ENCODE results near the gene SLC4A2.
A peak's percentile ranks its signal among the peaks of the same experiment; 100 is the strongest.

SLC4A2 gene

GRCh38 chr7:151081170-151082101 lies 22.0 kb downstream of the SLC4A2 start:
- DNase-seq, result no peak

GRCh38 chr7:151082141-151083070 lies 23.0 kb downstream of the SLC4A2 start:
- DNase-seq, result no peak

GRCh38 chr7:151083071-151083823 lies 23.9 kb downstream of the SLC4A2 start, which contains the start of gene TMUB1:
TSS of gene TMUB1 (minus strand) at chr7:151083493. CDS start at chr7:151082563, 930 bp downstream.
- DNase-seq, result peak; percentile 91

DNA sequence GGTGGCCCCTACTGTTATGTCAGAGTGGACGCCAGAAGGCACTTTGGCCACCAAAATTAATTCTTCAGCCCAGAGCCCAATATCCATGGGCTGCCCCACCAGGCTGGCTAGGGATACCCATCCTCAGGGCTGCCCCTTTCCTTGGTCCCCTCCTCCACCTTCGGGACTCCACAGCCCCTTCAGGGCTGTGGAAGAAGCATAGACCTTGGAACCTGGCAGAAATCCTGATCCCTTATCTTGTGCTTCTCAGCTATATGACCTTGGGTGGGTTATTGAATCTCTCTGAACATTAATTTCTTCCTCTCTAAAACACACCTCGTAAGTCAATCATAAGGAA lies 24.4 kb downstream of the SLC4A2 start:
- no peak for DNase-seq

DNA sequence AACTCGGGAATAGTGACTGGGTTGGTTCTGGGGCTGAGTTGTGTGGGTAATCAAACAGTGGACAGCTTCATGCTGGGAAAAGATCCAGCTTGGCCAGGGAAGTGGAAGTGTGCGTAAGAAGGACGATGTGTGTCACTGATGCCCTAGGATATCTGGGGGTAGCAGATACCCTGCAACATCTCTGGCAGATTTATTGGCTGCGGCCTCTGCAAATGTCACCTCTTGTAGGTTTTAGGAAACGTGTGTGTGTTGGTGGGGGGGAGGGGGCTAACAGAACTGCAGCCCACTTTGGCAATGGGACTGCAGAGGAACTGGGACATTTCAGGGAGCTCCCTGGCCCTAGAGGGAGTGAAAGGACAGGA lies 25.9 kb downstream of the SLC4A2 start:
- DNase-seq, result no peak

- peak; percentile 69 for DNase-seq
Measured at GRCh38 chr7:151085691-151086620, 26.6 kb downstream of the SLC4A2 start, which contains the start of gene AGAP3. TSS of gene AGAP3 (plus strand) at chr7:151086475. CDS start at chr7:151086742, 267 bp downstream.

GRCh38 chr7:151086802-151087244 lies 27.4 kb downstream of the SLC4A2 start:
- DNase-seq, result peak; percentile 71

GRCh38 chr7:151087245-151088018 lies 28.0 kb downstream of the SLC4A2 start:
- peak; percentile 73 for DNase-seq

DNA sequence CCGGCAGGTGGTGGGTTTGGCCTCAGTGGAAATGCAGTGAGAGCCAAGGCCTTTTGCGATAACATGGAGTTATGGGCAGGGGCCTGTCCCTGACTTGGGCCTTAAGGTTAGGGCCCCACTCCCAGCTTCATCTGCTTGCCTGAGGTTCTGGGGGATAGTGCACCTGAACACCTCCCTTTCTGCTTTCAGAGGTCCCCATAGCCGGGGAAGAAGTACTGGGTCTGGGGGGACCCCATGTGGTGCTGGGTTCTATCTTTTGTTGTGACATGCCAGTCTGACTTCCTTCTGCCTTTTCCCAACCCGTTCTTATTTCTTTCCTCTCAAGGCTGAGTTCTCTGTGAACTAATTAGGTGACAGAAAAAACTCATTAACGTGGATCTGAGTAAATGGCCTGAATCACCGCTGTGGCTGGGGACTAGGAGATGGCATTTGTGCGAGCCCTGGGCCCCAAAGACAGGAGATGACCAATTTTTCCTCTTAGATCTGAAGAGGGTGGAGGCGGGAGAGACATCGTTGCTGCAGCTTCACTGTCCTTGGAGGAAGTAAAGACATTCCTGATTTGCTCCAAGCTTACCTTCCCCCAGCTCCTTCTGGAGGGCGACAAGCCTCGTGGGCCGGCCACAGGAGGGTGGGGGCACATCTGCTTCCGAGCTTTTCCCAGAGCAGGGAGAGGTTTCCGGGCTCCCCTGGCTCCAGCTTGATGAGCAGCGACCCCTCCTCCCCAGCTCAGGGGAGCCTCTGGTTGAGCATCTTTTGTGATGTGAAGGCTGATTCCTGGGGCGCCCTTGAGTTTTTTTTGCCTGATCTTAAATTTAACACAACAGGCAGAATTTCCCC lies 28.8 kb downstream of the SLC4A2 start:
- DNase-seq, result peak; percentile 56

DNA sequence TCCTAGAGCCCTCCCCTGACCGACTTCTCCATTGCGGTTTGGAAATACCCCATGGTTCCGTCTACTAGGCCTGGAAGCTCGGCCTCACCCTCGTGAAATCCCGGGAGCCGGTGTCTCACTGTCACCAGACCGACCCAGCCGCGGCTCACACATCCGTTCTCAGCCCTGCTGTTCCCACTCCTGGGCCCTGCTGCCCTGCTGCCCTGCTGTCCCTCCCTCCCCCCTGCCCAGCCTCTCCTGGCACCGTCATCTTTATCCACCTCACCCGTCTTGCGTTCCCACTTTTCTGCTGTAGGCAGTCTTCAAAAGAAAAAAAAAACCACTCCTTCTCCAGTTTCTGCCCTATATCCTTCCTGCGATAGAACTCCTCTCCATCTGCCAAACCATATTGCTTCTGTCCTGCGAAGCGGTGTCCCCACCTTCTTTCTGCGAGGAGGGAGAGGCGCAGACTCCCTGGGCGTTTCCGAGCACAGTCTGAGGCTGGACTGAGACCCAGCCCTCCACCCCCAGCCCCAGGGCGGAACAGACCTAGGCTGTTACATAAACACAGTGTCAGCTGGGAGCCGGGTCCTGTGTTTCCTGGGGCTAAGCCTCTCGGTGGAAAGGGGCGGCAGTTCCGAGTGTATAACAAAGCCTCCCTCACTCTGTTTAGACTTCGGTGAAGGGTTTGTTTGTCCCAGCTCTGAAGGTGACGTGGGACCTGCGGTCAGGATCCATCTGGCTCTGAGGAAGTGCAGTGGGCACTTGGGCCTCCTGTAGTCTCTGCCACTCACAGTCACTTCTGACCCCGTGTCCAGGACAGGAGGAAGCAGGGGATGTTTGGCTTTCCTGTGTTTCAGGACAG lies 29.7 kb downstream of the SLC4A2 start:
- no peak for DNase-seq

- DNase-seq, result no peak
Measured at GRCh38 chr7:151089893-151090730, 30.7 kb downstream of the SLC4A2 start.

DNA sequence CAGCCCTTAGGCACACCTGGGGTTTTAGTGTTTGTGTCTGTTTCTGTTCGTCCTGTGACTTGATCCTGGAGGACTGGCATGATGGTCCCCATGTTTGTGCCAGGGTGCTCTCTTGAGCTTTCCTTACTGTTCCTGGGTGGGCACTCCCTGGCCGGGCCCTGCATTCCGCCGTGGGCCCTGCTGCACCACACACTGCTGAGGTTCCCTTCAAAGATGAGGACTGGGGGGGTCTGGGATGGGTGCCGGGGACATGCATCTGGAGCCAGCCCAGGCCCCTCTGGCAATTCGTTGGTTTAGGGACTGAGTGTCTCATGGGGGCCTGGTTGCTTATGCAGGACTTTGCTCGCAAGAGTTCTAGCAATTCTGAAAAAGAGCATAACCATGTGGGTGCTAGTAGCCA lies 31.6 kb downstream of the SLC4A2 start:
- DNase-seq, result no peak

- DNase-seq, result no peak
Measured at GRCh38 chr7:151091431-151091830, 32.0 kb downstream of the SLC4A2 start.

DNA sequence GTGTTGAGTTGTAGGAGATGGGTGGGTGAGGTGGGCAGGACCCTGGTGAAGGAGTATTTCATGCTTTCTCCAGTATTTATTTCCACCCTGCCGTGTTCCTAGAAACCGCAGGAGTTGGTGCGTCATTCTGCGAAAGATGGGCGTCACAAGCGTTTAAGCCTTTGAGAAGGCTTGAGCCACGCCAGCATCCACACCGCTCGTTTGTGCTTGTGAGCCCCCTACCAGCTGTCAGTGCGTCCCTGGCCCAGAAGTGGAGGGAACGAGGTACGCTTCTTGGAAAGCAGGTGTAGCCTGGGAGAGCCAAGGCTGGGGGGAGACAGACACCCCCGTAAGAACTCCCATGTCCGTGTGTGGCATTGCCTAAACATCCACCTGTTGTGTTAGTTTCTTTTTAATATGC lies 32.6 kb downstream of the SLC4A2 start:
- DNase-seq, result no peak

DNA sequence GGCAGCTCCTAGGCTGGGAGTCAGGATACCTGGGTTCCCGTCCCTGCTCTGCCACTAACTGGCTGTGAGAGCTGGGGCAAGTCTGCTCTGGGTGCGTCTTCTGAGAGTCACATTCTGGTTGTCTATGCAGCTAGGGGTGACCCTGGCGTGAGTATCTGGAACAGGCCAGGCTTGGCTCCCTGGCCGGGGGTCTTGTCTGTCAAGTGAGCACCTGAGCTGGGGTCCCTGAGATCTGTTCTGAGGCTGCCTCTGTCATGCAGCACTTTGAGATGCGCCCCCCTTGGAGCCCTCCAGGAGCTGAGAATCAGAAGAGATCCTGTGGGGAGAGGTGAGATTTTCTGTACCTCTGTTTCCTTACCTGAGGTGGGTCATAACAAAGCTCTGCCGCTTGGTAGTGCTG lies 34.4 kb downstream of the SLC4A2 start:
- no peak for DNase-seq

DNA sequence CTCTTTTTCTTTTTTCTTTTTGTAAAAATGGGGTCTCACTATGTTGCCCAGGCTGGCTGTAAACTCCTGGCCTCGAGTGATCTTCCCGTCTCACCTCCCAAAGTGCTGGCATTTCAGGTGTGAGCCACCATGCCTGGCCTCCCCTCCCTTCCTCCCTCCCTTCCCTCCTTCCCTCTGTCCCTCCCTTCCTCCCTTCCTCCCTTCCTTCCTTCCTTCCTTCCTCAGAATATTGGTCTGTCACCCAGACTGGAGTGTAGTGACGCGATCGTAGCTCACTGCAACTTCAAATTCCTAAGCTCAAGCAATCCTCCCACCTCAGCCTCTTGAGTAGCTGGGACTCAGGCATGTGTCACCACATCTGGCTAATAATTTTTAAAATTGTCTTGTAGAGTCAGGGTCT lies 35.3 kb downstream of the SLC4A2 start:
- DNase-seq, result no peak

- DNase-seq, result no peak
Measured at GRCh38 chr7:151095123-151095797, 35.9 kb downstream of the SLC4A2 start.
